Mammary epithelial cell (primary cell): Measurements from ENCODE around the gene NTNG1.

Source experiments
- EZH2 ChIP-seq: IDR thresholded peaks from 2 replicates; pipeline ENCODE4 v1.6.1; 2012; ENCODE audit warnings: low read length, inconsistent platforms, borderline replicate concordance
- TF ChIP-seq, protein P1 (sequence below), 2 donors: IDR thresholded peaks in 1 of 2; conservative IDR thresholded peaks in 1 of 2; 2 replicates each; pipeline ENCODE4 v1.5.1; 2011 to 2012; ENCODE audit warnings: inconsistent platforms in 2 of 2, low read length in 2 of 2, mild to moderate bottlenecking in 2 of 2, control low read depth in 1 of 2, low read depth in 1 of 2; ENCODE audit not compliant: insufficient read depth in 1 of 2; ENCODE audit errors: extremely low read depth in 1 of 2

DNA sequence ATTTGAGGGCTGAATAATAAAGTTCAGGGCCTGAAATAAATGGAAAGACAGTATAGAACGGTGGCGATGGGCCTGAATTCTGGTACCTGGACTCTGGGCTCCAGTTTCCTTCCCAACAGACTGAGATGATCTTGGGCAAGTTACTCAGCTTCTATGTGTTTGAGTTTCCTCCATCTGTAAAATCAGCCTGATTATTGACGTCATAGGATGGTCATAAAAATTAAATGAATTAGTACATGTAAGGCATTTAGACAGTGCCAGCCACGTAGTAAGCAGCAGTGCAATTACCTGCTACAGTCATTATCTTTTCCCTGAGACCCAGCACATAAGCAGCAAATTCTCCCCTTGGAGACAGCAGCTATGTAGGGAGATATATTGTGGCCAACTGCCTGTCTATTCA lies 260.9 kb downstream of the NTNG1 start:
- TF ChIP-seq, protein P1, sequence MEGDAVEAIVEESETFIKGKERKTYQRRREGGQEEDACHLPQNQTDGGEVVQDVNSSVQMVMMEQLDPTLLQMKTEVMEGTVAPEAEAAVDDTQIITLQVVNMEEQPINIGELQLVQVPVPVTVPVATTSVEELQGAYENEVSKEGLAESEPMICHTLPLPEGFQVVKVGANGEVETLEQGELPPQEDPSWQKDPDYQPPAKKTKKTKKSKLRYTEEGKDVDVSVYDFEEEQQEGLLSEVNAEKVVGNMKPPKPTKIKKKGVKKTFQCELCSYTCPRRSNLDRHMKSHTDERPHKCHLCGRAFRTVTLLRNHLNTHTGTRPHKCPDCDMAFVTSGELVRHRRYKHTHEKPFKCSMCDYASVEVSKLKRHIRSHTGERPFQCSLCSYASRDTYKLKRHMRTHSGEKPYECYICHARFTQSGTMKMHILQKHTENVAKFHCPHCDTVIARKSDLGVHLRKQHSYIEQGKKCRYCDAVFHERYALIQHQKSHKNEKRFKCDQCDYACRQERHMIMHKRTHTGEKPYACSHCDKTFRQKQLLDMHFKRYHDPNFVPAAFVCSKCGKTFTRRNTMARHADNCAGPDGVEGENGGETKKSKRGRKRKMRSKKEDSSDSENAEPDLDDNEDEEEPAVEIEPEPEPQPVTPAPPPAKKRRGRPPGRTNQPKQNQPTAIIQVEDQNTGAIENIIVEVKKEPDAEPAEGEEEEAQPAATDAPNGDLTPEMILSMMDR (conservative IDR thresholded peaks at IDR 0.05 in 1 of 2, IDR thresholded peaks at IDR 0.05 in 1 of 2; ENCODE audit: extremely low read depth in 1 of 2, insufficient read depth in 1 of 2, low read depth in 1 of 2, low read length in 2 of 2): no peak
- no peak for TF ChIP-seq EZH2
